Tibial nerve (tissue), 3 donors: Measurements from ENCODE around the gene DGKE.

Experiments used
- CTCF ChIP-seq, 5 experiments: fragments of 200-600 bp in 3 of 5; fragments of 450-650 bp in 2 of 5; sonication (generic) in 3 of 5; IDR thresholded peaks; one replicate each; pipeline ENCODE4 v1.5.1; 2016 to 2019; ENCODE audit warnings: antibody characterized with exemption in 5 of 5, mild to moderate bottlenecking in 3 of 5, moderate library complexity in 2 of 5
- POLR2A ChIP-seq, 2 donors: fragments of 450-650 bp; IDR thresholded peaks; one replicate each; pipeline ENCODE4 v1.6.1; 2017; ENCODE audit warnings: antibody characterized with exemption in 2 of 2, mild to moderate bottlenecking in 2 of 2, moderate library complexity in 2 of 2

GRCh38 chr17:56866076-56866475, 32.1 kb downstream of the DGKE start:
- no peak for TF ChIP-seq CTCF (IDR thresholded peaks at IDR 0.05)
- TF ChIP-seq POLR2A (IDR thresholded peaks at IDR 0.05) = no peak
